ENCODE measurements around the gene UBE2N.
"Not testable (repeated sequence)": the region's sequence is repeated elsewhere in the genome, so short reads cannot be mapped to it uniquely, and the experiment has no call there.

Gene UBE2N

GRCh38 chr12:93442411-93443340 is 929 bp upstream of the UBE2N start:
- DNase-seq = no peak

- peak; percentile 47 for DNase-seq
These were observed 598 bp downstream of the UBE2N start for GRCh38 chr12:93441081-93441616.

GRCh38 chr12:93440043-93440835 is 1.5 kb downstream of the UBE2N start:
- no peak for DNase-seq

- DNase-seq = no peak
These were observed 3.3 kb downstream of the UBE2N start for GRCh38 chr12:93438266-93439050.

- DNase-seq = no peak
These were observed 7.4 kb downstream of the UBE2N start for GRCh38 chr12:93434256-93434865.

GRCh38 chr12:93432031-93432430 is 9.7 kb downstream of the UBE2N start:
- DNase-seq = not testable (repeated sequence)

GRCh38 chr12:93430280-93430679 is 11.5 kb downstream of the UBE2N start:
- DNase-seq = no peak

- DNase-seq = no peak
These were observed 11.9 kb downstream of the UBE2N start for GRCh38 chr12:93429852-93430251.

GRCh38 chr12:93429448-93429847 is 12.3 kb downstream of the UBE2N start:
- no peak for DNase-seq

- DNase-seq = no peak
These were observed 13.8 kb downstream of the UBE2N start for GRCh38 chr12:93427779-93428564.

- no peak for DNase-seq
These were observed 15.3 kb downstream of the UBE2N start for GRCh38 chr12:93426412-93426805.

- DNase-seq = no peak
These were observed 15.9 kb downstream of the UBE2N start for GRCh38 chr12:93425736-93426411.

- DNase-seq = no peak
These were observed 19.7 kb downstream of the UBE2N start for GRCh38 chr12:93422050-93422449.

- peak; percentile 43 for DNase-seq
These were observed 22.2 kb downstream of the UBE2N start for GRCh38 chr12:93419388-93420034.

- no peak for DNase-seq
These were observed 23.7 kb downstream of the UBE2N start for GRCh38 chr12:93417967-93418480.

GRCh38 chr12:93415723-93416464 is 25.9 kb downstream of the UBE2N start:
- no peak for DNase-seq

- no peak for DNase-seq
These were observed 28.7 kb downstream of the UBE2N start for GRCh38 chr12:93413064-93413463.

GRCh38 chr12:93412396-93412795 is 29.4 kb downstream of the UBE2N start:
- not testable (repeated sequence) for DNase-seq

- DNase-seq = not testable (repeated sequence)
These were observed 30.7 kb downstream of the UBE2N start for GRCh38 chr12:93411060-93411459.
